Activated CD4-positive, alpha-beta T cell treated with anti-CD3 and anti-CD28 coated beads for 24 hours (primary cell): Measurements from ENCODE around the gene KCNJ18.
"Not testable (repeated sequence)": the region's sequence is repeated elsewhere in the genome, so short reads cannot be mapped to it uniquely, and the experiment has no call there.

Experiments
- DNase-seq, 2 donors: peaks; one replicate each; pipeline ENCODE4 v3.0.0-alpha.2; 2020; ENCODE audit warnings: low read depth in 2 of 2

Gene KCNJ18

GRCh38 chr17:21702940-21703640, 10.8 kb downstream of the KCNJ18 start:
- not testable (repeated sequence) for DNase-seq

- not testable (repeated sequence) for DNase-seq
Observed at GRCh38 chr17:21703891-21704872, 11.9 kb downstream of the KCNJ18 start.

GRCh38 chr17:21705021-21705601, 12.8 kb downstream of the KCNJ18 start:
- DNase-seq, result no peak

GRCh38 chr17:21705746-21706145, 13.4 kb downstream of the KCNJ18 start:
- DNase-seq, result not testable (repeated sequence)

GRCh38 chr17:21706546-21706945, 14.2 kb downstream of the KCNJ18 start:
- DNase-seq, result not testable (repeated sequence)

- not testable (repeated sequence) for DNase-seq
Observed at GRCh38 chr17:21707131-21707530, 14.8 kb downstream of the KCNJ18 start.

- not testable (repeated sequence) for DNase-seq
Observed at GRCh38 chr17:21707711-21708611, 15.6 kb downstream of the KCNJ18 start.

- not testable (repeated sequence) for DNase-seq
Observed at GRCh38 chr17:21708612-21709535, 16.6 kb downstream of the KCNJ18 start.

GRCh38 chr17:21709994-21710393, 17.7 kb downstream of the KCNJ18 start:
- not testable (repeated sequence) for DNase-seq

- DNase-seq, result not testable (repeated sequence)
Observed at GRCh38 chr17:21710486-21710885, 18.2 kb downstream of the KCNJ18 start.

GRCh38 chr17:21711182-21711581, 18.9 kb downstream of the KCNJ18 start:
- DNase-seq, result no peak

- not testable (repeated sequence) for DNase-seq
Observed at GRCh38 chr17:21713020-21713419, 20.7 kb downstream of the KCNJ18 start.

- not testable (repeated sequence) for DNase-seq
Observed at GRCh38 chr17:21713631-21714030, 21.3 kb downstream of the KCNJ18 start.

- not testable (repeated sequence) for DNase-seq
Observed at GRCh38 chr17:21714676-21715075, 22.4 kb downstream of the KCNJ18 start.

- not testable (repeated sequence) for DNase-seq
Observed at GRCh38 chr17:21715877-21716276, 23.6 kb downstream of the KCNJ18 start.

- not testable (repeated sequence) for DNase-seq
Observed at GRCh38 chr17:21718971-21719370, 26.6 kb downstream of the KCNJ18 start.

- not testable (repeated sequence) for DNase-seq
Observed at GRCh38 chr17:21719511-21720226, 27.3 kb downstream of the KCNJ18 start.

GRCh38 chr17:21720566-21720965, 28.2 kb downstream of the KCNJ18 start:
- not testable (repeated sequence) for DNase-seq

GRCh38 chr17:21722268-21722667, 29.9 kb downstream of the KCNJ18 start:
- DNase-seq, result not testable (repeated sequence)
